B cell (primary cell): ENCODE measurements around the gene HSPA12B.

ENCODE experiments used
- CTCF ChIP-seq: fragments of 200-600 bp; IDR thresholded peaks from one replicate; pipeline ENCODE4 v1.8.0; 2022; ENCODE audit warnings: antibody characterized with exemption, mild to moderate bottlenecking
- EZH2 ChIP-seq: IDR thresholded peaks from 2 replicates; pipeline ENCODE4 v1.6.1; 2012; ENCODE audit warnings: borderline replicate concordance, low read depth, mild to moderate bottlenecking, moderate library complexity, low read length; ENCODE audit not compliant: insufficient read depth, poor library complexity, severe bottlenecking

- TF ChIP-seq EZH2 = no peak
- no peak for TF ChIP-seq CTCF
These were observed 36.3 kb upstream of the HSPA12B start for GRCh38 chr20:3696200-3696599.
